AG09319 (cell line): ENCODE results near the gene MEIKIN.

Experiments
- DNase-seq: peaks from one replicate; pipeline ENCODE4 v3.0.0-alpha.2; 2010; ENCODE audit warnings: low read depth; ENCODE audit errors: extremely low read depth
- CTCF ChIP-seq: IDR thresholded peaks from 2 replicates; pipeline ENCODE4 v1.5.1; 2011; ENCODE audit warnings: low read depth, mild to moderate bottlenecking, inconsistent platforms, low read length, moderate library complexity

MEIKIN gene

GRCh38 chr5:131757830-131758519 lies 187.5 kb downstream of the MEIKIN start:
- TF ChIP-seq CTCF: no peak
- DNase-seq: no peak
